ENCODE data around the gene CRTC3.
"Not testable (repeated sequence)": the region's sequence is repeated elsewhere in the genome, so short reads cannot be mapped to it uniquely, and the experiment has no call there.

Gene CRTC3

GRCh38 chr15:90625037-90625436, 95.3 kb downstream of the CRTC3 start:
- Histone ChIP-seq H3K9me3 (ENCODE audit: control insufficient read depth, low read length) (no peaks in the 10 kb centered on the region), H3K27ac (no peak overlapping the region), H3K27me3 (ENCODE audit: control insufficient read depth, insufficient read depth, low read length) (no peaks in the 10 kb centered on the region), H3K9ac (no peak overlapping the region), H3K36me3 (ENCODE audit: control insufficient read depth, insufficient read depth, low read length) (no peaks in the 10 kb centered on the region), H2AFZ (no peak overlapping the region), H3K4me1 (no peaks in the 10 kb centered on the region), H3K4me3 (ENCODE audit: low read depth, low read length) (no peak overlapping the region), H3K4me2 (ENCODE audit: low read length) (no peak overlapping the region), H3K79me2 (no peaks in the 10 kb centered on the region)
- no peak for TF ChIP-seq CTCF (IDR thresholded peaks at IDR 0.05)

- H3K27ac ChIP-seq = no peak overlapping the region
- H3K4me1 ChIP-seq = no peaks in the 10 kb centered on the region
- H3K4me3 ChIP-seq (ENCODE audit: low read depth, low read length) = no peak overlapping the region
- H3K79me2 ChIP-seq = no peaks in the 10 kb centered on the region
- no peaks in the 10 kb centered on the region for H3K36me3 ChIP-seq (ENCODE audit: control insufficient read depth, insufficient read depth, low read length)
- no peak overlapping the region for H3K9ac ChIP-seq
- H3K4me2 ChIP-seq (ENCODE audit: low read length) = no peak overlapping the region
- no peaks in the 10 kb centered on the region for H3K27me3 ChIP-seq (ENCODE audit: control insufficient read depth, insufficient read depth, low read length)
- H3K9me3 ChIP-seq (ENCODE audit: control insufficient read depth, low read length) = no peaks in the 10 kb centered on the region
- no peak overlapping the region for H2AFZ ChIP-seq
- TF ChIP-seq CTCF (IDR thresholded peaks at IDR 0.05) = no peak
Observed at GRCh38 chr15:90629217-90629616, 99.5 kb downstream of the CRTC3 start.

GRCh38 chr15:90633360-90633759, 103.6 kb downstream of the CRTC3 start:
- no peak overlapping the region for H3K9ac ChIP-seq
- no peak overlapping the region for H3K27ac ChIP-seq
- H3K79me2 ChIP-seq = no peaks in the 10 kb centered on the region
- no peaks in the 10 kb centered on the region for H3K27me3 ChIP-seq (ENCODE audit: control insufficient read depth, insufficient read depth, low read length)
- no peaks in the 10 kb centered on the region for H3K36me3 ChIP-seq (ENCODE audit: control insufficient read depth, insufficient read depth, low read length)
- no peak for TF ChIP-seq CTCF (IDR thresholded peaks at IDR 0.05)
- H3K4me3 ChIP-seq (ENCODE audit: low read depth, low read length) = no peak overlapping the region
- no peaks in the 10 kb centered on the region for H3K9me3 ChIP-seq (ENCODE audit: control insufficient read depth, low read length)
- no peak overlapping the region for H3K4me2 ChIP-seq (ENCODE audit: low read length)
- no peaks in the 10 kb centered on the region for H3K4me1 ChIP-seq
- no peak overlapping the region for H2AFZ ChIP-seq

GRCh38 chr15:90636993-90637392, 107.3 kb downstream of the CRTC3 start:
- not testable (repeated sequence) for H3K9ac ChIP-seq; H3K27ac ChIP-seq; H3K9me3 ChIP-seq (ENCODE audit: control insufficient read depth, low read length); H2AFZ ChIP-seq; H3K36me3 ChIP-seq (ENCODE audit: control insufficient read depth, insufficient read depth, low read length); H3K4me2 ChIP-seq (ENCODE audit: low read length); H3K27me3 ChIP-seq (ENCODE audit: control insufficient read depth, insufficient read depth, low read length); H3K4me3 ChIP-seq (ENCODE audit: low read depth, low read length); H3K79me2 ChIP-seq; H3K4me1 ChIP-seq

- no peak for TF ChIP-seq CTCF (IDR thresholded peaks at IDR 0.05)
- Histone ChIP-seq H3K4me3 (ENCODE audit: low read depth, low read length) (no peak overlapping the region), H2AFZ (no peak overlapping the region), H3K4me2 (ENCODE audit: low read length) (no peak overlapping the region), H3K36me3 (ENCODE audit: control insufficient read depth, insufficient read depth, low read length) (no peaks in the 10 kb centered on the region), H3K9me3 (ENCODE audit: control insufficient read depth, low read length) (no peaks in the 10 kb centered on the region), H3K27ac (no peak overlapping the region), H3K79me2 (no peaks in the 10 kb centered on the region), H3K9ac (no peak overlapping the region), H3K27me3 (ENCODE audit: control insufficient read depth, insufficient read depth, low read length) (no peaks in the 10 kb centered on the region), H3K4me1 (no peaks in the 10 kb centered on the region)
Observed at GRCh38 chr15:90637693-90638092, 108.0 kb downstream of the CRTC3 start.

All from parathyroid adenoma (tissue), 2 donors.